K562 (cell line): Measurements from ENCODE around the gene TMEM184B. TPM values are rescaled to one million over a fixed set of nuclear protein-coding genes. Genes with fewer than 3 reads are reported as not detected.

Experiments
- FOXA1 ChIP-seq: fragments of 450-650 bp; IDR thresholded peaks from 2 replicates; pipeline ENCODE4 v1.6.1; 2016; ENCODE audit warnings: mild to moderate bottlenecking, borderline replicate concordance
- FOXP1 ChIP-seq: sonication (generic); formaldehyde crosslinking; IDR thresholded peaks from 2 replicates; pipeline ENCODE4 v1.8.0; 2022; ENCODE audit warnings: mild to moderate bottlenecking, missing genetic modification reagents
- GTF2B ChIP-seq: IDR thresholded peaks from 2 replicates; pipeline ENCODE4 v1.6.1; 2011; ENCODE audit not compliant: insufficient read length; ENCODE audit errors: extremely low read depth
- ILF3 ChIP-seq: fragments of 450-650 bp; IDR thresholded peaks from 2 replicates; pipeline ENCODE4 v1.6.1; 2018; ENCODE audit warnings: antibody characterized with exemption, mild to moderate bottlenecking, moderate library complexity, borderline replicate concordance
- JUND ChIP-seq, 2 experiments: IDR thresholded peaks; 2 replicates in 1 of 2; 3 replicates in 1 of 2; pipeline ENCODE4 v1.6.1; 2011; ENCODE audit warnings: borderline replicate concordance in 2 of 2, low read depth in 2 of 2, low read length in 2 of 2, improper control_type of control experiment in 1 of 2, missing biosample characterization in 1 of 2, missing genetic modification characterization in 1 of 2, missing genetic modification reagents in 1 of 2
- KDM2B ChIP-seq: fragments of 250-450 bp; sonication (Bioruptor Pico); IDR thresholded peaks from 2 replicates; pipeline ENCODE4 v1.8.0; 2021; ENCODE audit warnings: mild to moderate bottlenecking, moderate library complexity
- MEF2A ChIP-seq: IDR thresholded peaks from 2 replicates; pipeline ENCODE4 v1.6.1; 2011; ENCODE audit warnings: low read depth, mild to moderate bottlenecking, low read length, moderate library complexity; ENCODE audit not compliant: control insufficient read depth
- MYC ChIP-seq, 2 experiments: fragments of 250-450 bp in 1 of 2; sonication (Bioruptor Pico) in 1 of 2; IDR thresholded peaks; 2 replicates each; pipeline versions ENCODE4 v1.5.1 to v1.6.1; 2012 to 2021; ENCODE audit warnings: low read depth in 2 of 2, borderline replicate concordance in 1 of 2, improper control_type of control experiment in 1 of 2, low read length in 1 of 2, mild to moderate bottlenecking in 1 of 2, moderate library complexity in 1 of 2
- NBN ChIP-seq: fragments of 450-650 bp; IDR thresholded peaks from 2 replicates; pipeline ENCODE4 v1.6.1; 2016; ENCODE audit warnings: low read depth, mild to moderate bottlenecking
- NCOA2 ChIP-seq, 2 experiments: fragments of 450-650 bp; IDR thresholded peaks; 2 replicates each; pipeline ENCODE4 v1.6.1; 2018; ENCODE audit warnings: mild to moderate bottlenecking in 2 of 2, moderate library complexity in 1 of 2; ENCODE audit not compliant: partially characterized antibody in 2 of 2
- NFRKB ChIP-seq: fragments of 450-650 bp; IDR thresholded peaks from 2 replicates; pipeline ENCODE4 v1.6.1; 2016; ENCODE audit warnings: low read depth
- PCBP1 ChIP-seq: fragments of 200-400 bp; formaldehyde crosslinking; IDR thresholded peaks from 2 replicates; pipeline ENCODE4 v1.6.1; 2018; ENCODE audit warnings: mild to moderate bottlenecking, low read depth, low read length; ENCODE audit not compliant: poor library complexity, severe bottlenecking
- POLR2G ChIP-seq: fragments of 200-400 bp; formaldehyde crosslinking; IDR thresholded peaks from 2 replicates; pipeline ENCODE4 v1.6.1; 2017; ENCODE audit warnings: low read depth, mild to moderate bottlenecking, antibody characterized with exemption, low read length, moderate library complexity
- POLR2H ChIP-seq: IDR thresholded peaks from 2 replicates; pipeline ENCODE4 v1.6.1; 2016; ENCODE audit warnings: missing genetic modification characterization, low read depth, mild to moderate bottlenecking, control low read depth, missing compliant biosample characterization, moderate library complexity
- RAD51 ChIP-seq: fragments of 450-650 bp; IDR thresholded peaks from 2 replicates; pipeline ENCODE4 v1.7.1; 2016; ENCODE audit warnings: low read depth, mild to moderate bottlenecking, borderline replicate concordance
- RNF219 ChIP-seq: fragments of 250-450 bp; sonication (Bioruptor Pico); IDR thresholded peaks from 2 replicates; pipeline ENCODE4 v1.5.0; 2022; ENCODE audit warnings: mild to moderate bottlenecking
- SETDB1 ChIP-seq: IDR thresholded peaks from one replicate; pipeline ENCODE4 v1.6.1; 2012; ENCODE audit warnings: low read length, control low read depth, inconsistent platforms
- SMARCE1 ChIP-seq: fragments of 450-650 bp; IDR thresholded peaks from 2 replicates; pipeline ENCODE4 v1.7.1; 2016; ENCODE audit warnings: mild to moderate bottlenecking
- TGIF2 ChIP-seq: sonication (generic); formaldehyde crosslinking; IDR thresholded peaks from 2 replicates; pipeline ENCODE4 v1.8.1; 2022; ENCODE audit warnings: mild to moderate bottlenecking, missing genetic modification reagents, moderate library complexity
- THRAP3 ChIP-seq: fragments of 450-650 bp; IDR thresholded peaks from 2 replicates; pipeline ENCODE4 v1.6.1; 2016; ENCODE audit warnings: mild to moderate bottlenecking, inconsistent platforms, borderline replicate concordance
- TRIM24 ChIP-seq, 2 experiments: fragments of 450-650 bp; IDR thresholded peaks; 2 replicates each; pipeline ENCODE4 v1.6.1; 2016
- ZKSCAN3 ChIP-seq: fragments of 250-450 bp; sonication (Bioruptor Pico); IDR thresholded peaks from 2 replicates; pipeline ENCODE4 v1.4.0; 2020
- ZNF707 ChIP-seq: fragments of 250-450 bp; sonication (Bioruptor Pico); conservative IDR thresholded peaks from 2 replicates; pipeline ENCODE4 v1.8.0; 2022; ENCODE audit warnings: inconsistent platforms, mild to moderate bottlenecking, moderate library complexity
- polyA plus RNA-seq, 8 experiments: library from polyadenylated mRNA; depleted of rRNA in 4 of 8; stranded (reverse) in 5 of 8; unstranded in 3 of 8; fragments of >200 nt; fragmentation: Nextera tagmentation in 2 of 8; fragmentation: Illumina TruSeq in 1 of 8; extraction: Ambion mirVana in 2 of 8; extraction: Trizol in 1 of 8; gene quantifications; 2 replicates each; pipeline versions ENCODE4 v1.2.1 to v1.2.3, GENCODE V29; 2011 to 2014; ENCODE audit warnings: inconsistent platforms in 1 of 8, missing spikeins in 1 of 8
- total RNA-seq, 7 experiments: library from RNA; depleted of rRNA in 6 of 7; stranded (reverse); fragments of >200 nt in 6 of 7; fragmentation: Illumina TruSeq in 2 of 7; extraction: Trizol in 2 of 7; gene quantifications; 2 replicates each; pipeline versions ENCODE4 v1.2.1 to v1.2.3, GENCODE V29; 2011 to 2021; ENCODE audit warnings: low replicate concordance in 1 of 7
- TF ChIP-seq, protein P1 (sequence below): IDR thresholded peaks from 2 replicates; pipeline ENCODE4 v1.6.1; 2012; ENCODE audit warnings: low read depth, low read length, improper control_type of control experiment, borderline replicate concordance

Gene TMEM184B
- total and polyA plus RNA-seq, 9 of the 15 experiments (the other 6 are each of a cell fraction or from before 2014, with no cell fraction given) = 0.31 to 25.1 (median 6.2) TPM

GRCh38 chr22:38201711-38202436, 70.9 kb downstream of the TMEM184B start, which contains the start of gene MAFF (continued):
- TF ChIP-seq FOXA1 = no peak
- no peak for TF ChIP-seq MEF2A
- no peak for TF ChIP-seq MYC (IDR thresholded peaks at IDR 0.05; ENCODE audit: low read depth, low read length)
- TF ChIP-seq MYC (CRISPR knock-in tag; IDR thresholded peaks at IDR 0.05; ENCODE audit: borderline replicate concordance, low read depth) = no peak
- peak; percentile 82 for TF ChIP-seq POLR2H (tag)
- peak; percentile 96 for TF ChIP-seq POLR2G
- TF ChIP-seq TGIF2 = no peak
- no peak for TF ChIP-seq NCOA2 (IDR thresholded peaks at IDR 0.05; ENCODE audit: partially characterized antibody in 2 of 2)
- no peak for TF ChIP-seq SETDB1
- TF ChIP-seq ZNF707 (CRISPR knock-in tag) = no peak
- TF ChIP-seq TRIM24 (IDR thresholded peaks at IDR 0.05) = no peak
- TF ChIP-seq KDM2B (CRISPR knock-in tag) = peak; percentile 61; the same call in 1 of the 2 replicates
- TF ChIP-seq SMARCE1 = no peak
- no peak for TF ChIP-seq ILF3
- TF ChIP-seq RAD51 = peak; percentile 75
- TF ChIP-seq NBN = peak; percentile 49; the same call in 1 of the 2 replicates
- TF ChIP-seq ZKSCAN3 (CRISPR knock-in tag) = no peak
- peak; percentile 2; the same call in 1 of the 2 replicates for TF ChIP-seq FOXP1 (CRISPR knock-in tag)
- TF ChIP-seq PCBP1 = no peak
- TF ChIP-seq THRAP3 = no peak
- TF ChIP-seq JUND (IDR thresholded peaks at IDR 0.05; ENCODE audit: borderline replicate concordance, low read depth, low read length) = peak; percentile 93
- peak; percentile 76; the same call in 2 of the 3 replicates for TF ChIP-seq JUND (tag; IDR thresholded peaks at IDR 0.05; ENCODE audit: borderline replicate concordance, low read depth, low read length)
- no peak for TF ChIP-seq NFRKB
- TF ChIP-seq, protein P1, sequence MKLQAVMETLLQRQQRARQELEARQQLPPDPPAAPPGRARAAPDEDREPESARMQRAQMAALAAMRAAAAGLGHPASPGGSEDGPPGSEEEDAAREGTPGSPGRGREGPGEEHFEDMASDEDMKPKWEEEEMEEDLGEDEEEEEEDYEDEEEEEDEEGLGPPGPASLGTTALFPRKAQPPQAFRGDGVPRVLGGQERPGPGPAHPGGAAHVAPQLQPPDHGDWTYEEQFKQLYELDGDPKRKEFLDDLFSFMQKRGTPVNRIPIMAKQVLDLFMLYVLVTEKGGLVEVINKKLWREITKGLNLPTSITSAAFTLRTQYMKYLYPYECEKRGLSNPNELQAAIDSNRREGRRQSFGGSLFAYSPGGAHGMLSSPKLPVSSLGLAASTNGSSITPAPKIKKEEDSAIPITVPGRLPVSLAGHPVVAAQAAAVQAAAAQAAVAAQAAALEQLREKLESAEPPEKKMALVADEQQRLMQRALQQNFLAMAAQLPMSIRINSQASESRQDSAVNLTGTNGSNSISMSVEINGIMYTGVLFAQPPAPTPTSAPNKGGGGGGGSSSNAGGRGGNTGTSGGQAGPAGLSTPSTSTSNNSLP = no peak
- TF ChIP-seq RNF219 (CRISPR knock-in tag) = no peak
- no peak for TF ChIP-seq GTF2B
